GM18520 (cell line): ENCODE data around the gene SNAPC2.

Experiments
- ATAC-seq: cut with Tn5 transposase; IDR thresholded peaks from one replicate; pipeline ENCODE4 v1.9.1; 2021; ENCODE audit not compliant: unreplicated experiment

The SNAPC2 gene

GRCh38 chr19:7965921-7966665, 46.0 kb downstream of the SNAPC2 start:
- ATAC-seq = no peak

- no peak for ATAC-seq
Measured at GRCh38 chr19:7968008-7968795, 48.1 kb downstream of the SNAPC2 start.

GRCh38 chr19:7968796-7969554, 48.8 kb downstream of the SNAPC2 start:
- ATAC-seq = no peak

GRCh38 chr19:7969555-7969939, 49.4 kb downstream of the SNAPC2 start:
- no peak for ATAC-seq

- ATAC-seq = no peak
Measured at GRCh38 chr19:7970716-7971448, 50.7 kb downstream of the SNAPC2 start.

- ATAC-seq = no peak
Measured at GRCh38 chr19:7971553-7972520, 51.7 kb downstream of the SNAPC2 start.
